ENCODE measurements around the gene GSTM3. TPM values are rescaled to one million over a fixed set of nuclear protein-coding genes. Genes with fewer than 3 reads are reported as not detected.
A peak's percentile ranks its signal among the peaks of the same experiment; 100 is the strongest.

Gene GSTM3
- polyA plus RNA-seq (ENCODE audit: insufficient read length): 159 TPM
- long read RNA-seq, donor 1, full-length matches to known transcripts: 103 of 162 reads
- long read RNA-seq, donor 1, partial matches to known transcripts: 37 of 162 reads
- long read RNA-seq, donor 1, other reads (novel, unspliced or antisense): 22 of 162 reads
- long read RNA-seq, donor 2, full-length matches to known transcripts: 61 of 88 reads
- long read RNA-seq, donor 2, partial matches to known transcripts: 27 of 88 reads
- long read RNA-seq, donor 2, other reads (novel, unspliced or antisense): 0 of 88 reads
- long read RNA-seq, donor 3, full-length matches to known transcripts: 57 of 76 reads
- long read RNA-seq, donor 3, partial matches to known transcripts: 19 of 76 reads
- long read RNA-seq, donor 3, other reads (novel, unspliced or antisense): 0 of 76 reads
- long read RNA-seq, donor 4, full-length matches to known transcripts: 13 of 25 reads
- long read RNA-seq, donor 4, partial matches to known transcripts: 12 of 25 reads
- long read RNA-seq, donor 4, other reads (novel, unspliced or antisense): 0 of 25 reads
- long read RNA-seq, donor 5, full-length matches to known transcripts: 132 of 177 reads
- long read RNA-seq, donor 5, partial matches to known transcripts: 39 of 177 reads
- long read RNA-seq, donor 5, other reads (novel, unspliced or antisense): 6 of 177 reads
- long read RNA-seq, donor 6, full-length matches to known transcripts: 53 of 70 reads
- long read RNA-seq, donor 6, partial matches to known transcripts: 12 of 70 reads
- long read RNA-seq, donor 6, other reads (novel, unspliced or antisense): 5 of 70 reads
- long read RNA-seq, donor 7, full-length matches to known transcripts: 116 of 188 reads
- long read RNA-seq, donor 7, partial matches to known transcripts: 65 of 188 reads
- long read RNA-seq, donor 7, other reads (novel, unspliced or antisense): 7 of 188 reads
- long read RNA-seq, donor 8, full-length matches to known transcripts: 32 of 37 reads
- long read RNA-seq, donor 8, partial matches to known transcripts: 5 of 37 reads
- long read RNA-seq, donor 8, other reads (novel, unspliced or antisense): 0 of 37 reads

DNA sequence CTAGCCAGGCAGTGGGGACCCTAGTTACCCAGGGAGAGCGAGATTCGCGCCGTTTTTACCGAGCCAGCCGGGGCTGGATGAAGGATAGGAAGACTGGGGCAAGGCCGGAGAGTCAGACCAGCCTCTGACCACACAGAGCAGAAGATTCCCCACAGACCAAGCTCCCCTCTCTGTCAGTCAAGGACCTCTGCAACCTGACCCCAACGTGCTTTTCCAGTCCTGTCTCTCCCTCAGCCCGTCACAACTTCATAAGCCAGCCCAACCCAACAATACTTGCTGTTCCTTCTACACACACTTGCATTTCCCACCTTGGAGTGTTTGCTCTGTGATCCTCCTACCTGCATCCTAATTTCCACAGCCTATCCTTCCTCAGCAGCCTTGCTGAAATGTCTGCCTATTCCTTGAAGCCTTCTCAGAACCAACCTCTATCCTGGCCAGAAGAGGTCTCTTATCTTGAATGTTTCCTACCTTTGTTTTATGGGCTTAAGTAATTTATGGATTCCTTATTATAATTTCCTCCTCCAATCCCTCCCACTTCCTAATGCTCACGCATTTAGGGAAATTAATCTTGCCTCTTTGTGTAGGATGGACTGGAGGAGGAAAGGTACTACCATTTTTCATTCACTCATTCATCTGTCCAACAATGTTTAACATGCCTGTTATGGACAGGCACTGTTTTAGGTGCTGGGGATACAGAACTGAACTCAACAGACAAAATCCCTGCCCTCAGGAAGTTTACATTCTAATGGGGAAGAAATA is at the start of gene GSTM3:
GSTM3 (minus strand) TSS at position 424 of the 759 bp plus-strand sequence. CDS start 751 bp downstream, outside the sequence.
- no peak for DNase-seq

DNA sequence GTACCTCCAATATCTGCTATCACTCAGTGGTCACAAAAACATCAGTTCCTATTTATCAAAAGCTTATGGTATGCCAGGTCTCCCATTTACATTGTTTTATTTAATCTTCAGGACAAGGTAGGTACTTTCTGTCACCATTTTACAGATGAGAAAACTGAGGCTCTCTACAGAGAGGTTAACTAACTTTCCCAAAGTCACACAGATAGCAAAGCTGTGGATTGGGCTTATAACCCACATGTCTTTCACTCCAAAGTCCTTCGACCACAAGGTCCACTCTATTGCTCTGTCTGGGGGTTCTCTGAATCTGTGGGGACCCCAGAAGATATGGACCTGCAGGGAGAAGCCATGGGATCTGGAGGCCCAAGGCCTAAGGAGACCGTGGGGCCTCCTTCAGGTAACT is 49.5 kb upstream of the GSTM3 start:
- DNase-seq: no peak

DNA sequence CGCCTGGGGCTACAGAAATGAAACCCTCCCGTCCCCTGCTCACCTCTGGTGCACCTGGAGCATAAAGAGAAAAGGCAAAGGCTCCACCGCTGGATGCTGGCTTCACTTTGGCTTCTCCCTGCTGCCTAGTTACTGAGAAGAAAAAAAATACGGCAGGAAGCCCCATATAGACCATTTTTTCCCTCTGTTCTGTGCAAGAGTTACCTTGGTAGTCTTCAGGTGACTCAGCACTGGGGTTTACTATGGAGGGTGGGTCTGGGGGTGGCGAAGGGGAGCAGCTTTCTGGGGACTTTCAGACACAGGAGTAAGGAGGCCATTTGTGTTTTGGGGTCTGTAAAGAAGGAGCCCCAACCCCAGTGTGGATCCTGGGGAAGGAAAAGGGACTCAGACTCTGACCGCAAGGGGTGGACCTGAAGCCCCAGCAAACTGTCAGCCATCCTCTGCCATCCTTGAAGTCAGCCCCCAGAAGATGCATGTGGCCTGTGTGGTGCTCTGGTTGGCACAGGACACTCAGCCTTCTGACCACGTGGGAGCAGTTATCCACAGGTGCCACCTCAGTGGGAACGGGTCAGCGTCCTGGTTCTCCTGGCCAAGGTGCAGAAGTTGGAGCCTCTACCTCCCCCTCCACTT is 48.8 kb upstream of the GSTM3 start:
- no peak for DNase-seq

- DNase-seq: no peak
Measured at GRCh38 chr1:109788695-109789521, 48.1 kb upstream of the GSTM3 start.

DNA sequence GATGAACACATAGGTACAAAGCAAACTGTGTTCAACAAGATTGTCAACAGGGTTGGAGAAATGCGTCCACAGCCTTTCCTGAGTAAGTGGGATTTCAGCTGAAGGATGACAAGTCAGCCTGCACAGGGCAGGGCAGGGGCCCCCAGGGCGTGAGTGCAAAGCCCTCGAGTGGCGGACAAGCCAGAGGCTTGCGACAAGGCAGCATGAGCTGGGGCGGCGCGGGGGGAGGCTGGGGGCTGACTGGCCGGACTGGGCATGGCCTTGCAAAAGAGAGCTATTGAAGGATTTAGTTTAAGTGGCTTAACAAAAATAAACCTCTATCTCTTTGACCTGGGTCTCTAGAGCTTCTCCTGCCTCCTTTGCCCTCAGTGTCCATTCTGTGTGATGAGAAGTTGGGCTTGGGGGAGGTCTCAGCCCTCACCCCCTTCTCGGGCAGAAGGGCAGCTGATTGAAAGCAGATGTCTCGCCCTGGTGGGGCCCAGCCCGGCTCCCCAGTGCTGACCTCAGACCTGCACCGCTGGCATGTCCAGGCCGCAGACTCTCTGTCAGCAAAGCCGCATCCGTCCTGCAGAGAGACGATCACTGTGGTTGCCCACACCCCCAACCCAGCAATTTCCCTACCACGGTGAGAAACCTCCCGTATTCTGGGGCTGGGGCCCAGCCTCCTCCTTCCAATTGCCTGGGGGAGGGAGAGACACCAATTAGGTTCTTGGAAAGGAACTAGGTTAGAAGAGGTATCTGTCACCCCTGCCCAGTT is 47.2 kb upstream of the GSTM3 start:
- DNase-seq: no peak

GRCh38 chr1:109787211-109787844 is 46.5 kb upstream of the GSTM3 start:
- DNase-seq: no peak

DNA sequence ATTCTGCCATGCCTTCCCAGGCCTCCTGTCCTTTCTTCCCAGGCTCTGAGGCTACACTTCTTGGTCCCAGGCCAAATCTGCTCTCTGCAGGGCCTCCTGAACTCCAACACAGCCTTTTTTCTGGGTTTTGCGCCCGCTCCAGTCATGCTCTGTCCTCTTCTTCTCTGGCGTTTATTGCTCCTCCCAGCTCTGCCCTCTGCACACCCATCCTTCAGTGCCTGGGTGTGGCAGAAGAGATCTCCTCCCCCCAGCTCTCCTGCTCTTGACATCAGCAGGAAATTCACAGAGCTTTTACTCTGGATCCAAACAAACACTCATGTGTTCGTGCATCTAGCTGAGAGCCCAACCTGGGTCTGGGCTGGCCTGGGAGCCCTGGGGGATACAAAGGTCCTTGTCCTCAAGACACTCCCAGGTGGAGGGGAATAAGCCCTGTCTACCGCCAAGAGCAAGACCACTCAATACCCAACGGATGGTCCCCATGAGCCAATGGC is 45.7 kb upstream of the GSTM3 start:
- no peak for DNase-seq

- no peak for DNase-seq
Measured at GRCh38 chr1:109786112-109786480, 45.3 kb upstream of the GSTM3 start.

- no peak for DNase-seq
Measured at GRCh38 chr1:109785446-109786111, 44.7 kb upstream of the GSTM3 start.

DNA sequence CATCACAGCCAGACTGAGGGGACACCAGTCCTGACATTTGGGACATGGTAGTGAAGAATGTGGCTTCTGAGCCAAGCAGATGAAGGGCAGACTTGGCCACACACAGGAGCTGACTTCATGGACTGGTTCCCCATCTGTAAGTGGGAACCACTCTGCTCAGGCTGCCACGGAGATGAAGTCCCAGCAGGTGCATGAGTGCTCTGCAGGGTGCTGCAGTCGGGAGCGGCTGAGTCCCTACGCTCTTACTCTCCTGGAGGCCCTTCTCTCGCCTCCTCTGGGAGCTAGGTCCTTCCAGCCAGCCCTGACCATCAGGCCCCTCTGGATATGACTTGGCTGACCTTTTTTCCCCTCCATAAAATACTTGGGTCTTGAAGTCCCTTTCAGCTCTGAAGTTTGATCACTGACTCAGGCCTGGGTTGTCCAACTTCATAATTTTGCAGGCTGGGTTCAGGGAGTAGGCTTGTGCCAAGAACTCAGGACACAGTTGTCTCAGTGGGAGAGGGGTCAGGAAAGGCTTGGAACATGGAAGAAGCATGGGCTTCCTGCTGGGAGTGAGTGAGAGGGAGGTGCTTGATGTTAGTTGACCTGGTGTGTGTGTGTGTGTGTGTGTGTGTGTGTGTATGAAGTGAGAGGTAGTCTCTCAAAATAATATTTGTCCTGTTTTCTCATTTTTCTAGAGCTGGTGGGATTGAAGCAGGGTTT is 43.9 kb upstream of the GSTM3 start:
- DNase-seq: no peak

- DNase-seq: peak; percentile 41
Measured at GRCh38 chr1:109783436-109783835, 42.6 kb upstream of the GSTM3 start.

GRCh38 chr1:109782927-109783326 is 42.1 kb upstream of the GSTM3 start:
- DNase-seq: no peak

GRCh38 chr1:109782514-109782913 is 41.7 kb upstream of the GSTM3 start:
- no peak for DNase-seq

GRCh38 chr1:109781806-109782205 is 41.0 kb upstream of the GSTM3 start:
- DNase-seq: no peak

GRCh38 chr1:109780982-109781381 is 40.1 kb upstream of the GSTM3 start:
- DNase-seq: no peak

- DNase-seq: no peak
Measured at GRCh38 chr1:109777980-109778625, 37.3 kb upstream of the GSTM3 start.

DNA sequence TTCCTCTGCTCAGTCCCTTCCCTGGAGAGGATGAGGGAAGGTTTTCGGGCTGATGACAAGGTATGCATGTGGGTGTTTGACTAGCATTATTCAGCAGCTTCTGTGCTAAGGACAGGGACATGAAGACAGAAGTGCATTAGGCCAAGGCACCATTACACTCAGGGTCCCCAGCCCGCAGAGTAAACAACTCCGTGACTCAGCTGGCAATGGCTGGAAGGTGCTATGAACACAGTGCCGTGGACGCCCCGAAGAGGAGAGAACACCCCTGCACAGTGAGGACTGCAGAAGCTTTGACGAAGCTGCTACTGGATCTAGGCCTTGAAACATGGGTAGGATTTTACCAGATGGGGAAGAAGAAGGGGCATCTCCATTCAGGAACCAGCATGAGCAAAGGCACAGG is 36.6 kb upstream of the GSTM3 start:
- DNase-seq: no peak

Data from left kidney (tissue), 8 donors.